Stimulated activated CD8-positive, alpha-beta memory T cell treated with anti-CD3 and anti-CD28 coated beads, Interleukin-15, amount 100 ng/mL, for 48 hours (primary cell): Measurements from ENCODE around the gene ODAD3.
A peak's percentile ranks its signal among the peaks of the same experiment; 100 is the strongest.
"Not testable (repeated sequence)": the region's sequence is repeated elsewhere in the genome, so short reads cannot be mapped to it uniquely, and the experiment has no call there.

Experiments used
- DNase-seq, 2 donors: peaks; one replicate each; pipeline ENCODE4 v3.0.0-alpha.2; 2020; ENCODE audit warnings: low read depth in 2 of 2

ODAD3 gene

GRCh38 chr19:11437955-11438354 lies 3.0 kb upstream of the ODAD3 start:
- no peak for DNase-seq

- no peak for DNase-seq
Observed at GRCh38 chr19:11435833-11436313, 952 bp upstream of the ODAD3 start.

GRCh38 chr19:11434703-11435056 lies 241 bp downstream of the ODAD3 start:
- no peak for DNase-seq

GRCh38 chr19:11433526-11433925 lies 1.4 kb downstream of the ODAD3 start:
- DNase-seq: not testable (repeated sequence)

- no peak for DNase-seq
Observed at GRCh38 chr19:11426656-11427055, 8.3 kb downstream of the ODAD3 start.

- no peak for DNase-seq
Observed at GRCh38 chr19:11425719-11426457, 9.0 kb downstream of the ODAD3 start.

- DNase-seq: no peak
Observed at GRCh38 chr19:11423791-11424181, 11.1 kb downstream of the ODAD3 start.

- DNase-seq: no peak
Observed at GRCh38 chr19:11423164-11423790, 11.6 kb downstream of the ODAD3 start.

GRCh38 chr19:11422163-11423065 lies 12.5 kb downstream of the ODAD3 start:
- peak; percentile 62 to 69 for DNase-seq

- peak in 1 of 2 donors; percentile 34 for DNase-seq
Observed at GRCh38 chr19:11421371-11422098, 13.4 kb downstream of the ODAD3 start.

GRCh38 chr19:11420429-11421370 lies 14.2 kb downstream of the ODAD3 start:
- no peak for DNase-seq

- DNase-seq: no peak
Observed at GRCh38 chr19:11418549-11419506, 16.1 kb downstream of the ODAD3 start, which contains the start of gene RGL3. Gene RGL3, minus strand, starts transcription at chr19:11419314. Its CDS starts 36 bp downstream, at chr19:11419278.

- DNase-seq: no peak
Observed at GRCh38 chr19:11418094-11418548, 16.8 kb downstream of the ODAD3 start.

- no peak for DNase-seq
Observed at GRCh38 chr19:11416346-11417052, 18.4 kb downstream of the ODAD3 start.

- no peak for DNase-seq
Observed at GRCh38 chr19:11414544-11414943, 20.4 kb downstream of the ODAD3 start.

GRCh38 chr19:11410682-11411081 lies 24.2 kb downstream of the ODAD3 start:
- no peak for DNase-seq

- no peak for DNase-seq
Observed at GRCh38 chr19:11408591-11408990, 26.3 kb downstream of the ODAD3 start.

- not testable (repeated sequence) for DNase-seq
Observed at GRCh38 chr19:11406703-11407236, 28.2 kb downstream of the ODAD3 start.
